Tongue (tissue), 2 donors: ENCODE results near the gene NPHS1. TPM values are rescaled to one million over a fixed set of nuclear protein-coding genes. Genes with fewer than 3 reads are reported as not detected.
A peak's percentile ranks its signal among the peaks of the same experiment; 100 is the strongest.
"Not testable (repeated sequence)": the region's sequence is repeated elsewhere in the genome, so short reads cannot be mapped to it uniquely, and the experiment has no call there.

Experiments
- DNase-seq: peaks from one replicate; pipeline ENCODE4 v3.0.0-alpha.2; 2015
- total RNA-seq: library from RNA; depleted of rRNA; stranded (reverse); fragments of >200 nt; gene quantifications from one replicate; pipeline ENCODE4 v1.2.3, GENCODE V29; 2014

Gene NPHS1, protein sequence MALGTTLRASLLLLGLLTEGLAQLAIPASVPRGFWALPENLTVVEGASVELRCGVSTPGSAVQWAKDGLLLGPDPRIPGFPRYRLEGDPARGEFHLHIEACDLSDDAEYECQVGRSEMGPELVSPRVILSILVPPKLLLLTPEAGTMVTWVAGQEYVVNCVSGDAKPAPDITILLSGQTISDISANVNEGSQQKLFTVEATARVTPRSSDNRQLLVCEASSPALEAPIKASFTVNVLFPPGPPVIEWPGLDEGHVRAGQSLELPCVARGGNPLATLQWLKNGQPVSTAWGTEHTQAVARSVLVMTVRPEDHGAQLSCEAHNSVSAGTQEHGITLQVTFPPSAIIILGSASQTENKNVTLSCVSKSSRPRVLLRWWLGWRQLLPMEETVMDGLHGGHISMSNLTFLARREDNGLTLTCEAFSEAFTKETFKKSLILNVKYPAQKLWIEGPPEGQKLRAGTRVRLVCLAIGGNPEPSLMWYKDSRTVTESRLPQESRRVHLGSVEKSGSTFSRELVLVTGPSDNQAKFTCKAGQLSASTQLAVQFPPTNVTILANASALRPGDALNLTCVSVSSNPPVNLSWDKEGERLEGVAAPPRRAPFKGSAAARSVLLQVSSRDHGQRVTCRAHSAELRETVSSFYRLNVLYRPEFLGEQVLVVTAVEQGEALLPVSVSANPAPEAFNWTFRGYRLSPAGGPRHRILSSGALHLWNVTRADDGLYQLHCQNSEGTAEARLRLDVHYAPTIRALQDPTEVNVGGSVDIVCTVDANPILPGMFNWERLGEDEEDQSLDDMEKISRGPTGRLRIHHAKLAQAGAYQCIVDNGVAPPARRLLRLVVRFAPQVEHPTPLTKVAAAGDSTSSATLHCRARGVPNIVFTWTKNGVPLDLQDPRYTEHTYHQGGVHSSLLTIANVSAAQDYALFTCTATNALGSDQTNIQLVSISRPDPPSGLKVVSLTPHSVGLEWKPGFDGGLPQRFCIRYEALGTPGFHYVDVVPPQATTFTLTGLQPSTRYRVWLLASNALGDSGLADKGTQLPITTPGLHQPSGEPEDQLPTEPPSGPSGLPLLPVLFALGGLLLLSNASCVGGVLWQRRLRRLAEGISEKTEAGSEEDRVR (N-terminal part only)
- not detected for total RNA-seq

DNA sequence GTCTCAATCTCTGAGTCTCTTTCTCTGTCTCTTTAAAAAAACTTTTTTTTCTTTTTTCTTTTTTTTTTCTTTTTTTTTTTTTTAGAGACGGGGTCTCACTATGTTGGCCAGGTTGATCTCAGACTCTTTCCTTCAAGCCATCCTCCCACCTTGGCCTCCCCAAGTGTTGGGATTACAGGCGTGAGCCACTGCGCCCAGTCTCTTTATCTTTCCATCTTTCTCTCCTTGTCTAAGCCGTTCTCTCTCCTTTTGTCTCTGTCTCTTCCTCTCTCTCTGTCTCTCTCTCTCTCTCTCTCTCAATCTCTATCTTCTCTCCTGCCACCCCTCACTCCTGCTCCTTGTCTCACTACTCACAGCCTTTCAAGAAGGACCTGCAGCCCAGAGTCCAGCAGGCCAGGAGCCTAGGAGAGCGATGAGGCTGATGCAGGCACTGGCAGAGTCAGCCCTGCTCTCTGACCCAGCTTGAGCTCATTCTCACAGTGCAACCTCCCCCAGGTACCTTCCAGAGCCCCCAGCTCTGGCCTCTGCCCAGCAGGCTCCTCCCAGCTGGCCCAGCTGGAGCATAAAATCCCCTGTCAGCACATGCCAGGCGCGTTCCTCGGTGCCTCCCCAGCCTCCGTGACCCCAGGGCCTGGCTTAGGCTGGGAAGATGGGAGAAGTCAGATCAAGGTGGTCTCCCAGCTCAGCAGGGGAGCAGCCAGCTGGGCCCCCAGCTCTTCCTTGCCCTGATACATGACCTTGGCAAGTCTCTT, at the start of gene NPHS1:
TSS of gene NPHS1 (minus strand) at position 476 of the 752 bp plus-strand sequence. CDS start 667 bp downstream, outside the sequence.
- DNase-seq, result peak; percentile 24

DNA sequence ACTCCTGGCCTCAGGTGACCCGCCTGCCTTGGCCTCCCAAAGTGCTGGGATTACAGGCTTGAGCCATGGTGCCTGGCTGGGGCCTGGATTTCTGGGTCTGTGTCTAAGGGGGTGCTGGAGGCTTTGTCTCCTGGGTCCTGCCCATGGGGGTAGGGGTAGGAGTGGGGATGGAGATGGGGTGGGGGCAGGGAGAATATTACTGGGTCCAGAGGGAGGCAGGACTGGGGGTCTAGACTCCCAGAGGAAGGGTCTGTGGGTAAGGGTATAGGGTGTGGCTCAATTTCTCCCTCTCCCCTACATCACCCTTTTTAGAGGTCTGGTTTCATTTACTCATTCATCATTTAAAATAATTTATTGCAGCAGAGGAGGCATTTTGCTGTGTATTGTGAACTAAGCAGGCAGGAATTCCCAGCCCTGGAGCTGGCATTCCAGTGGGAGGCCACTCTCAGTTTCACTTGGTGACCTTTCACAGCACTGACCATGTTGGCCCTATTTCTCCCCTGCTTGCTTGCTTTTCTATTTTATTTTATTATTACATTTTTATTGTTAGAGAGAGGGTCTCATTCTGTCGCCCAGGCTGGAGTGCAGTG, 48.8 kb upstream of the NPHS1 start:
- no peak for DNase-seq

DNA sequence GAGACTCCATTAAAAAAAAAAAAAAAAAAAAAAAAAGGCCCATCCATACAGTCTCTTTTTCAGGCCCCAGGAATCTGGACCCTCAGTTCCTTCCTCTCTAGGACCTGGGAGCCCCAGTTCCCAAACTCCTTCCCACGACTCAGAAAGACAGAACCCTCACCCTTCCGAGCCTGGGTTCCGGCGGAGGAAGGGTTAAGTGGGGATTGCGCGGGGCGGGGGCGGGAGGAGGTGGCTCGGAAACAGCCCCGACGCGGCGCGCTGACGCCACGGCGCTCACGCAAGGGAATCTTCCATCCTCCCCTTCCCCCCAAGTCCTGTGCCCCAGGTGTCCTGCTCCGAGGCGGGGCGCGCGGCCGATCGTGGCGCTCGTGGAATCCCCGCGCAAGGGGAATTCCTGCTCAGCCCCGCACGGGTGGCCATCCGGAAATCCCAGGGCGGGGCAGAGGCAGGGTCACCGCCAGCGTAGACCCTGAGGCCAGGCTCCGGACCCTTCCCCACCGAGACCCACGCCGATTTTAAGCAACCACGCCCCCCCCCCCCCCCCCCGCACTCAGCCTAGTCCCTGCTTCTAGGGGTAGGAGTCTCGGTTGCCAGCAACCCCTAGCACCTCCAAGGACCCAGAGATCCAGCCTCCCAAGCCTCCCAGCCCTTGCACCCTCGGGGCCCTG, 47.4 kb upstream of the NPHS1 start:
- DNase-seq, result peak; percentile 89

DNA sequence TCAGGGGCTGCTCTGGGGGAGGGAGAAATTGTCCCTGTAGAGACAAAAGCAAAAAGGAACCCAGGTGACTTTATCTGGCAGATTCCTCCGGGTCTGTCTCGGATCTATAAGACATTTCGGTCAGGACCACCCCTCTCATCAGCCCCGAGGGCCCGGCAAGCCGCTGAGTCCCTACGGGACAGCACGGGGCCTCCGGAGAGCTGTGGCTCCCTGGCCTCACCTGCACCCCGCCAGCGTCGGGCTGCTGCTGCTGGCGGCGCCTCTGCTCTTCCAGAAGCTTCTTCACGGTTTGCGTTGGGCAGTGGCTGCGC, 46.1 kb upstream of the NPHS1 start:
- no peak for DNase-seq

DNA sequence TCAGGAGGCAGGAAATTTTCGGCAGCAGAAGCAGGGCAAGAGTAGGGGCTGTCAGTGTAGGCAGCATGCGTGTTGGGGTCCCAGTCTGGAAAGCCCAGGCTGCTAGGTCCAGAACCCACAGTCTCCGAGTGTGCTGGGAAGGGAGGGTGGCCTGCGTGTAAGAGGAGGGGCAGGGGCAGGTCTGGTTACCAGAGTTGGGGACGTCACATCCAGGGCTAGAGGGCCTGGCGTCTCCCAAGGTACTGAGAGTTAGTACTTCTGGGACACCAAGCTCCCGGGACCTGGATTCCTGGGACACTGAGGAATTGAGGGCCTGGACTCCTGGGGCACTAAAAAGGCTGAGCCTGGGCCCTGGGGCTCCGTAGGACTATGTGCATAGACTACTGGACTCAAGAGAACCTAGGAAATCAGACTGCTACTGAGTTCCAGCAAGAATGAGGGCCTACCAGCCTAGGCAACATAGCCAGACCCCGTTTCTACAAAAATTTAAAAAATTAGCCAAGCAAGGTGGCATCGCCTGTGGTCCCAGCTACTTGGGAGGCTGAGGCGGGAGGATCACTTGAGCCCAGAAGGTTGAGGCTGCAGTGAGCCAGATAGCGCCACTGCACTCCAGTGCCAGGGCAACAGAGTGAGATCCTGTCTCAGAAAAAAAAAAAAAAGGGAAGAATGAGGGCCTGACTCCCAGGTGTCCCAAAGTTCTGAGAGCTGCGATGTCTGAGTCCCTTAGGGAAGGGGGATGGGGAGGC, 45.6 kb upstream of the NPHS1 start:
- no peak for DNase-seq

DNA sequence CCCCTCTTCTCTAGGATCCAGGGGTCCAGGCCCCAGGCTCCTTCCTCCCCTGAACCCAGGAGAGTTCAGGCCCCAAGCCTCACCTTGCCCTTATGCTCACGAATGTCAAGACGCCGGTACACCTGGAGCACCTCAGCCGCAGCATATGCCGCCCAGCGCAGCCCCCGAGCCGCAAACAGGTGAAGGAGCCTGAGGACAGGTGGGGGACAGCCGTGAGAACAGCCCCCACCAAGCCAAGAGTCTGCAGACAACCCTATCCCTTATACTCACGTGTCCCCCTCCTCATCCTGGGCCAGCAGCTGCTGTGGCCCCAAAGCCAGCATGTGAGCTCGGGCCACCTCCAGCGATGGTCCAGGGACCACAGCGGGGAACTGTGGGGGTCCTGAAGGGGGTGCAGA, 44.3 kb upstream of the NPHS1 start:
- no peak for DNase-seq

DNA sequence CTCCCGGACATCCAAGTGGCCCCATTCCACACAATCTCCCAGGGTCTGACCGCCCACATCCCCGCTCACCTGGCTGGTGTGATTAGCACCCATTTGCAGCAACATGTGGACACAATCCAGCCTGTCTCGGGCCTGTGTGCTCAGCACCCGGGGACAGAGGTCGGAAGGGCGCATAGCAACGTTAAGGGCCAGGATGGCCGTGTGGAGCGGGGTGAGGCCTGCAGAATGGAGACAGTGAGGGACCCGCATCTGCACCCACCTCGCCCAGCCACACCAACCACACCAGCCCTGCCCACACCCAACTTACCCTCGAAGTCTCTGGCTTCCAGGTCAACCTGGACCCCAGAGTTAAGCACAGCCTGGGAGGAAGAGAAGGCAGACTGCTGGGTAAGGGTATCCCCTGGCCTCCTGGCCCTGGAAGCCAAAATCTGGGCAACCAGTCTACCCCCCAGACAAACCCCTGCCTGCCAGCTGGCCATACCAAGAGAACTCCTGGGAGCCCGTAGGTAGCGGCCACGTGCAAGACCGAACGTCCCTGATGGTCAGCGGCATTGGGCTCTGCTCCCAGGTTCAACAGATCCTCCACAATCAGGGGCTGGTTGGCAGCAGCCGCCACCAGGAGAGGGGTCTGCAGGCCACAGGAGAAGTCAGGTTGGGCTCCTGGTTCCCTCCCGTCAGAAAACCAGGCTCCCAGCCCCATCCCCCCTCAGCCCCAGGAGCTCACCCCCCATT, 43.8 kb upstream of the NPHS1 start:
- DNase-seq, result no peak

DNA sequence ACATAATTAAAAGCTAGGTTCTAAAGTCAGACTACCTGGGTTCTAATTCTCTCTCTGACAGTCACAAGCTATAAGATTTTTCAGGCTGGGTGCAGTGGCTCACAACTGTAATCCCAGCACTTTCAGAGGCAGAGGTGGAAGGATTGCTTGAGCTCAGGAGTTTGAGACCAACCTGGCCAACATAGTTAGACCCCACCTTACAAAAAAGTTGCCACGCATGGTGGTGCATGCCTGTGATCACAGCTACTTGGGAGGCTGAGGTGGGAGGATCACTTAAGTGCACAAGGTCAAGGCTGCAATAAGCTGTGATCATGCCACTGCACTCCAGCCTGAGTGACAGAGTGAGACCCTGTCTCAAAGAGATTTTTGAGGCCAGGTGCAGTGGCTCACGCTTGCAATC, 42.0 kb upstream of the NPHS1 start:
- DNase-seq, result no peak

DNA sequence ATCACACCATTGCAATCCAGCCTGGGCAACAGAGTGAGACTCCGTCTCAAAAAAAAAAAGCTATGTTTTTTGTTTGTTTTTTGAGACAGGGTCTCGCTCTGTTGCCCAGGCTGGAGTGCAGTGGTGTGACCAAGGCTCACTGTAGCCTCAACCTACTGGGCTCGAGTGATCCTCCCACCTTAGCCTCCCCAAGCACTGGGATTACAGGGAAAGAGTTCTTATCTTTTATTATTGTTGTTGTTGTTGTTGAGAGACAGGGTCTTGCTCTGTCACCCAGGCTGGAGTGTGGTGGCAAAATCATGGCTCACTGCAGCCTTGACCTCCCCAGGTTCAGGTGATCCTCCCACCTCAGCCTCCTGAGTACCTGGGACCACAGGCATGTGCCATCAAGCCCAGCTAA, 39.5 kb upstream of the NPHS1 start:
- DNase-seq, result not testable (repeated sequence)

DNA sequence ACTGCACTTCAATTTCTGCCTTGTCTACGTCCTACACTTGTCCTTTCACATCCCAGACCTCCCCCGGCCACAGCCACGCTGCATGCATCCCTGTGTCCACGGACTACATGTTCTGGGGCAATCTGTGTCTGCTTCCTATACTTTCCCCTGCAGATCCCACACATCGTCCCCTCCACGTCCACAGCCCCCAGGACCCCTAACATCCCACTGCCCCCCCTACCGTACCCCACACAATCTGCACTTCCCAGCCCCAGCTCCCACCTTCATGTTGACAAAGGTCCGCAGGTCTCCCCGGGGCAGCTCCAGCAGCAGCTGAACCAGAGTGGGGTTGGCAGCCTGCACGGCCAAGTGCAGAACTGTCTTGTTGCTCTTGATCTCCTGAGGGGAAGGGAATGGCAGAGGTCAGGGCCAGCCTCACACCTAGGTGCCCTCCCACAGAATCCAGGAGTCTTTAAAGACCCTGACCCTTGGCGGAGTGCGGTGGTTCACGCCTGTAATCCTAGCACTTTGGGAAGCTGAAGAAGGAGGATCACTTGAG, 37.9 kb upstream of the NPHS1 start:
- no peak for DNase-seq

DNA sequence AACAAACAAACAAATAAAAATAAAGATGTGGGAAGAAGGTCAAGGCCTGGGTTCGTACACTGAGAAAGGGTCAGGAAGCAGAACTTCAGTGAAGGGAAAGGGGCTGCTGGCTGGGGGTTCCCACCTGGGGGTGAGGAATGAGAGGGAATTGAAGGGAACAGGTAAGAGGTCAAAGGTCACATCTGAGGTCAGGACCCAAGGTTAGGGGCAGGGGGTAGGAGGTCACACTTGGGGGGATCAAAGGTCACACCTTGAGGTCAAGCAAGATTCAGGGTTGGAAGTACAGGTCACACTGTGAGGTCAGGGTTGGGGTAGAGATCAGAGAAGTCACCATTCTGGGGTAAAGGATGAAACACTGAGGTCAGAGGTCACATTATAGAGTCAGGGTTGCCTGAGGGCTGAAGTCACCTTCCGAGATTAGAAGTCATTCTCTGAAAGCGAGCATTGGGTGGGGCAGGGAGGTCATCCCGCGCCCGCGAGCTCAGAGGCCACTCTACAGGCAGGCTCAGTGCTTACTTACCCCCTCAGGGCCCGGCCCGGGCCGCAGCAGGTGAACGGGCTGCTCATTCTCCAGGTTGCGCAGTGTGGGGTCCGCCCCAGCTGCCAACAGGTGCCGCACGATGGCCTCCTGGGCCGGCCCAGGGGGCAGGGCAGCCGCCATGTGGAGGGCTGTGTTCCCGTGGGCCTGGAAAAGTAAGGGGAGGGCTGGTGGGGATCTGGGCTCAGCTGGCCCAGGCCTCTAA, 37.2 kb upstream of the NPHS1 start:
- DNase-seq, result no peak

DNA sequence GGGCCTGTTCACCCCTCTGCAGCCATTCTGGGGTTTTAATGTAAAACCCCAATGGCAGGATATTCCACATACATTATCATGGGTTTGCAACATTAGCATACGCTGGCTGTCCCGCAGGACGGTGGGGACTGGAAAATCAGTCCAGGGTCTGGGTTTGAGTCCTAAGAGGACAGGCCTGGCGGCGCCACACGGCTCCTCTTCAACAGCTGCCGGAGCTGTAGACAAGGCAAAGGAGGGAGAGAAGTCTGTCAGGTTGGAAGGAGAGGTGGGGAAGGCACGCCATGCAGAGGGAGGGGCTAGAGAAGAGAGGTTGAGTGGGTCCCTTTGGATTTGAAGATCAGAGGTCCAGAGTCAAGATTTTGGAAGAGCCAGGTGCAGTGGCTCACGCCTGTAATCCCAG, 36.1 kb upstream of the NPHS1 start:
- DNase-seq, result no peak

DNA sequence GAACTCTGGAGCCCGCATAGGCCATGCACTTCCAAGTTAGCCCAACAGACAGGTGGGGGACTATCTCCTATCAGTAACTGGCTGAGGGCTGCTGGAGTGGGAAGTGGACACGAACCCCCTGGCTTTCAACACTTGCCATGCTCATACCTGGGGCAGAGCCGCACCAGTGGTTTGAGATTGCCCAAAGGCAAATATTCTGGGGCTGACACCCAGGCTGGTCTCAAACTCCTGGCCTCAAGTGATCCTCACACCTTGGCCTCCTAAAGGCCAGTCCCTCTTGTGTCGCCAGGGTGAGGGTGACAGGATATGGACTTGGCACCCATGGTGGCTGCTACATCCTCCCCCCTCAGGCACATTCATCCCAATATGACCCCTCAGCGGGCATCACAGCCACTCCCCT, 34.9 kb upstream of the NPHS1 start:
- no peak for DNase-seq

DNA sequence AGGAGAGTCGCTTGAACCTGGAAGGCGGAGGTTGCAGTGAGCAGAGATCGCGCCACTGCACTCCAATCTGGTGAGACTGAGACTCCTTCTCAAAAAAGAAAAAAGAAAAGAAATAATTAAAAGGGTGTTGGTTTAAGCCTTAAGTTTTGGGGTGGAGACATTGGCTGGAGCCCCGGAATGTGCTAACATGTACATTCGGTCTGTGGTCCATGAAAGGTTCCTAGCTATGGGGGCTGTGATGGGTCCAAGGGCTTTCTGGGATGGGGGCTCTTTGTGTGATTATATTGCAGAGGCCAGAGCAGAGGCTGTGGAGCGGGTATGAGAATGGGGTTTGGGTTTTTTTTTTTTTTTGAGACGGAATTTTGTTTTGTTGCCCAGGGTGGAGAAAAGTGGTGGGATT, 33.6 kb upstream of the NPHS1 start:
- no peak for DNase-seq

DNA sequence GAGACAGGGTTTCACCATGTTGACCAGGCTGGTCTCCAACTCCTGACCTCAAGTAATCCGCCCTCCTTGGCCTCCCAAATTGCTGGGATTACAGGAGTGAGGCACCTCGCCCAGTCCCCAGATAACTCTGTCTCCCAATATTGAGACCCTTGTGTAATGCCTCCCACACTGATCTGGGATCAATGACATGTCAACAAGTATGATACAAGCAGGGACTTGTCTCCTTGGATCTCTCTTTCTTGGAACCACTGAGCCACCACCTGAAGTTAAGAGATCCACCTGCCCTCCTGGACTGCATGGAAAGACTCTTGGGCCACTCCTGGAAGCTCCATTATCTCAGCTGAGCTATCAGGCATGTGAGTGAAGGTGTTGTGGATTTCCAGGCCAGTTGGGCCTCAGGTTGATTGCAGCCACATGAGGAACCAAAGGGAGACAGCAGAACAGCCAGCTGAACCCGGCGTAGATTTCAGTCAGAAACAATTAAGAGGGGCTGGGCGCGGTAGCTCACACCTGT, 33.0 kb upstream of the NPHS1 start:
- no peak for DNase-seq

DNA sequence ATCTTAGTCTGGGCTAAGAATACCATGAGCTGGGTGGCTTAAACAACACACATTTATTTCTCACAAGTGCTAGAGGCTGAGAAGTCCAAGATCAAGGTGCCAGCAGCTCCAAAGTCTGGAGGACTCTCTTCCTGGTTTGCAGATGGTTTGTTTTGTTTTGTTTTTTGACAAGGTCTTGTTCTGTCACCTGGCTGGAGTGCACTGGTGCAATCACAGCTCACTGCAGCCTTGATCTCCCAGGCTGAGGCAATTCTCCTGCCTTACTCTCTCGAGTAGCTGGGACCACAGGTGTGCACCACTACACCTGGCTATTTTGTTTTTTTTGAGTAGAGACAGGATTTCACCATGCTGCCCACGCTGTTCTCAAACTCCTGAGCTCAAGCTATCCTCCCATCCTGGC, 31.6 kb upstream of the NPHS1 start:
- no peak for DNase-seq

DNA sequence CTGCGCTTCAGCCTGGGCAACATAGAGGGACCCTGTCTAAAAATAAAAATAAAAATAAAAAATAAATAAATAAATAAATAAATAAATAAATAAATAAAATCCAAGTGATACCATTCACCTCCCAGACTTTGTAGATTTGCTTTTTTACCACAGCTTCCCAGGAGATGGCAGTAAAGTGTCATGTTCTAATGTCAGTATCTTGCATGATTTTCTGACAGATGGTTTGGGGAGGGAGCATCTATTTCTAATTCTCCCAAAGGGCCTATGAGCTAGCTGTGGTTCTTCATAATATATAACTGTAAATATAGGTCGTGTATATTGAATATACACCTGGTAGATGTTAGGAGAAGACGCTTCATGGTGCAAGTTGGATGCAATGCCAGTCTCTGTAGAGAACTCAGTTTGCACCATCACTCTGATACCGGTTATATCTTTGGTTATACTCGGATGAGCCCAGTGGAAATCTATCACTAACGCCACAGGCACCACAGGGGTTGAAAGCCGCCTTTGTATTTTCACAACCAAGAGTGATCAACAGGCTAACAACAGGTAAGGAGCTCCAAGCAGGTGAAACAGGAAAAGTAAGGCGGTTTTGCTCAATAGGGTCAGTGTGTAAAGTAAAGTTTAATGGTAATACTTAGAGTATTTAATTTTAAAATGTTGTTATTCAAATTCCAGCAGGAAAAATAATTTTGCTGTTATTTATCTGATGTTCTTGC, 30.0 kb upstream of the NPHS1 start:
- DNase-seq, result peak; percentile 87

DNA sequence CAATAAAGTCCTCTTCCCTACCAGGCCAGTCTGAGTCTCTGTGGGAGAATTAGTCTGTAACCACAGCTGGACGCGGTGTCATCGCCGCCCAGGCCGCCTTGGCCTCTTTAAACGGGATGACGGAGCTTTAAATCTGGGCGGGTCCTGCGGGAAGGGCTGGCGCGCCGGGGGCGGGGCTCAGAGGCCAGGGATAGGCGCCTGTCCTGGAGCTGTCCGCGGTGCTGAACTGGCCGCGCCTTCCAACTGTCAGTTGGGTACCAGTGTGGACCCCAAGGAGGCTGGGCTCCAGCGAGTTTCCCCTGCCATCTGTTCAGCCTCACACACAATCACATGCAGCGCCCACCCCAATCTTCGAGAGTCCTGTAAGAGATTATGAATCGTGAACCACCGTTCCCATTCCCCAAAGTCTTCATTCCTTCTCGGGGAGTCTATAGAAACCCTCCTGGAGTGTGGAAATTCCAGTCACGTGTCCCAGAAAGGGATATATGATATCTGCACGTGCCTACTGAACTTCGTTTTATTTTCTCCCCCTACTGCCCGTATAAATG, 27.5 kb upstream of the NPHS1 start:
- DNase-seq, result peak; percentile 93
